ENCODE data around the gene PIAS4. TPM values are rescaled to one million over a fixed set of nuclear protein-coding genes. Genes with fewer than 3 reads are reported as not detected.

PIAS4 gene
- total and polyA plus RNA-seq, 2 experiments from 2014 or later: 6.9 to 16.8 TPM

DNA sequence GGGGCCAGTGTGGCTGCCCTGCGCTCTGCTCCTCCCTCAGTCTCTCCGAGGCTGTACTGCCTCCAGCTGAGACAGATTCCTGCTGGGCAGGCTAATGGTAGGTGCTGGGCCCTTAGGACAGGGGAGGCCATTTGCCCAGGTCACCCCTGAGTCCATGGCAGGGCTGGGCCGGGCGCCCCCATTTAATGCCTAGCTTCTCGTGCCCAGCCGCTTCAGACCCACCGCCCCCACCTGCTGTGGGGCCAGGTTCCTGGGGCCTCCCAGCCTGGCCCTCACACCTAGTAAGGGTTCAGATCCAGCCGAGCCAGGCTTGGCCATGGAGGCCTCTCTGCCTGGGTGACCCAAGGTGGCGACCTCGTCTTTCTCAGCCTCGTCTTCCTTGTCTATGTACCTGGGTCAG, 17.8 kb downstream of the PIAS4 start:
- TF ChIP-seq EZH2phosphoT487 (IDR thresholded peaks at IDR 0.05; ENCODE audit: insufficient read depth, low read depth) (no peak), EZH2 (IDR thresholded peaks at IDR 0.05; ENCODE audit: insufficient read depth, poor library complexity, severe bottlenecking) (no peak)
- 81 to 84% methylated on average over 11 of the region's 11 CpGs for WGBS, 2 experiments (ENCODE audit: low coverage in 1 of 2, low lambda C conversion rate in 2 of 2, missing lambda C conversion rate in 2 of 2)
- H3K36me3 ChIP-seq (ENCODE audit: low read depth): no peaks in the 10 kb centered on the region; the same call in 1 of the 2 replicates
- H3F3A ChIP-seq (ENCODE audit: insufficient read depth): no peaks in the 10 kb centered on the region
- no peak for DNase-seq
- H3K4me2 ChIP-seq (ENCODE audit: unreplicated experiment): no peak overlapping the region
- H2AFZ ChIP-seq: no peak overlapping the region
- in situ Hi-C loops (cut with MboI): no loop called here
- H3K4me1 ChIP-seq (ENCODE audit: insufficient read depth): no peaks in the 10 kb centered on the region
- no peaks in the 10 kb centered on the region for H4K20me1 ChIP-seq (ENCODE audit: insufficient read depth)
- no peak overlapping the region for H3K27ac ChIP-seq
- no peak overlapping the region for H3K9ac ChIP-seq
- peaks cover 31% of the 10 kb centered on the region for H3K79me2 ChIP-seq (ENCODE audit: insufficient read depth)
- no peaks in the 10 kb centered on the region for H3K9me3 ChIP-seq (ENCODE audit: low read depth)
- no peak overlapping the region for H3K4me3 ChIP-seq
- H3K9me2 ChIP-seq (ENCODE audit: insufficient read depth): no peaks in the 10 kb centered on the region
- no peaks in the 10 kb centered on the region for H3K27me3 ChIP-seq (replicated peaks; ENCODE audit: insufficient read depth)

DNA sequence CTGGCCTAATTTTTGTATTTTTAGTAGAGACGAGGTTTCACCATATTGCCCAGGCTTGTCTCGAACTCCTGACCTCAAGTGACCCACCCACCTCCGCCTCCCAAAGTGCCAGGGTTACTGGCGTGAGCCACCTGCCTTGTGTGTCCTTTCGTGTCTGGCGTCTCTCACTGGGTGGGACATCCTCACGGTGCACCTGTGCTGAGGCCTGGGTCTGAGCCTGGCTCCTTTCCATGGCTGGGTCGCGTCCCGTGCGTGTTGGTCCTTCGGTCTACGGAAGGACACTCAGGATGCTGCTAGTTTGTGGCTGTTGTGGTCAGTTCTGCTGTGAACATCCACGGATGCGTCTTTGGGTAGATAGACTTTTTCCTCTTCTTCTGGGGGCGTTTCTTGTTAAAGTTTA, 19.6 kb downstream of the PIAS4 start:
- no peaks in the 10 kb centered on the region; the same call in 1 of the 2 replicates for H3K36me3 ChIP-seq (ENCODE audit: low read depth)
- H3K27me3 ChIP-seq (replicated peaks; ENCODE audit: insufficient read depth): no peaks in the 10 kb centered on the region
- H3K4me3 ChIP-seq: no peak overlapping the region
- no peaks in the 10 kb centered on the region for H3K9me2 ChIP-seq (ENCODE audit: insufficient read depth)
- H3K9me3 ChIP-seq (ENCODE audit: low read depth): no peaks in the 10 kb centered on the region
- H3K79me2 ChIP-seq (ENCODE audit: insufficient read depth): peaks cover 13% of the 10 kb centered on the region; the same call in 1 of the 2 replicates
- TF ChIP-seq EZH2 (IDR thresholded peaks at IDR 0.05; ENCODE audit: insufficient read depth, poor library complexity, severe bottlenecking): no peak
- no peak for TF ChIP-seq EZH2phosphoT487 (IDR thresholded peaks at IDR 0.05; ENCODE audit: insufficient read depth, low read depth)
- H3K9ac ChIP-seq: no peak overlapping the region
- in situ Hi-C loops (cut with MboI): no loop called here
- H3K27ac ChIP-seq: no peak overlapping the region
- H4K20me1 ChIP-seq (ENCODE audit: insufficient read depth): no peaks in the 10 kb centered on the region
- no peak for DNase-seq
- H2AFZ ChIP-seq: no peak overlapping the region
- H3F3A ChIP-seq (ENCODE audit: insufficient read depth): no peaks in the 10 kb centered on the region
- no peak overlapping the region for H3K4me2 ChIP-seq (ENCODE audit: unreplicated experiment)
- WGBS, 2 experiments (ENCODE audit: low coverage in 1 of 2, low lambda C conversion rate in 2 of 2, missing lambda C conversion rate in 2 of 2): 94% methylated on average over 16 of the region's 16 CpGs
- no peaks in the 10 kb centered on the region for H3K4me1 ChIP-seq (ENCODE audit: insufficient read depth)

DNA sequence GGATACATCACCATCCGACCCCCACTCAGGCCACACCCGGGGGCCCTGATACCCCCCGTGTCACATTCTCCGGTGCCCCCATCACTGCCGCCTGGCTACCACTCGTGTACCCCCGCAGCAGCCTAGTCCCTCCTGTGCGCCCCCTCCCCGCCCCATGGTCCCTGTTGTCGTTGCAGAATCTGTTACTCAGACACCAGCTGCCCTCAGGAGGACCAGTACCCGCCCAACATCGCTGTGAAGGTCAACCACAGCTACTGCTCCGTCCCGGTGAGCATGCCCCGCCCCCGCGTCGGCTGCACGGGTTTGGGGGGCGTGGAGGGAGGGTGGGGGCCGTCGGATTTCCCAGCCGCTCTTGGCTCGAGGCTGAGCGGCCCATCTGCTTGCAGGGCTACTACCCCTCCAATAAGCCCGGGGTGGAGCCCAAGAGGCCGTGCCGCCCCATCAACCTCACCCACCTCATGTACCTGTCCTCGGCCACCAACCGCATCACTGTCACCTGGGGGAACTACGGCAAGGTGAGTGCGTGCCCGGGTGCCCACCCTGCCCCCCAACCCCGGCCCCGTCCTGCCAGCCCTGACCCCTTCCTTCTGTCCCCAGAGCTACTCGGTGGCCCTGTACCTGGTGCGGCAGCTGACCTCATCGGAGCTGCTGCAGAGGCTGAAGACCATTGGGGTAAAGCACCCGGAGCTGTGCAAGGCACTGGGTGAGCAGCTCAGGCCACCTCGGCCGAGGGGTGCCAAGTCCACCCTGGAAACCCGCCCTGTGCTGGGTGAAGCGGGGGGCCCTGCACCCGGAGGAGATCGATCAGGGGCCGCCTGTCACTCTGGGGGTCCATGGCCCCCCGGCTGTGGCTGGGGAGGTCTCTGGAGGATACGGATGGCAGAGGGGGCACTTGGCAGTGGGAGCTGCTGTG, 21.1 kb downstream of the PIAS4 start:
- Histone ChIP-seq H3K36me3 (ENCODE audit: low read depth) (no peaks in the 10 kb centered on the region), H3K9me3 (ENCODE audit: low read depth) (no peaks in the 10 kb centered on the region), H3K4me3 (no peak overlapping the region), H2AFZ (no peak overlapping the region), H3K27ac (no peak overlapping the region), H3K9ac (no peak overlapping the region), H3K27me3 (replicated peaks; ENCODE audit: insufficient read depth) (no peaks in the 10 kb centered on the region), H3K79me2 (ENCODE audit: insufficient read depth) (no peaks in the 10 kb centered on the region), H4K20me1 (ENCODE audit: insufficient read depth) (no peaks in the 10 kb centered on the region), H3F3A (ENCODE audit: insufficient read depth) (no peaks in the 10 kb centered on the region), H3K9me2 (ENCODE audit: insufficient read depth) (no peaks in the 10 kb centered on the region), H3K4me2 (ENCODE audit: unreplicated experiment) (no peak overlapping the region), H3K4me1 (ENCODE audit: insufficient read depth) (no peaks in the 10 kb centered on the region)
- TF ChIP-seq EZH2 (IDR thresholded peaks at IDR 0.05; ENCODE audit: insufficient read depth, poor library complexity, severe bottlenecking) (no peak), EZH2phosphoT487 (IDR thresholded peaks at IDR 0.05; ENCODE audit: insufficient read depth, low read depth) (no peak)
- no peak for DNase-seq
- 90 to 100% methylated on average over 17 to 48 of the region's 48 CpGs for WGBS, 2 experiments (ENCODE audit: low coverage in 1 of 2, low lambda C conversion rate in 2 of 2, missing lambda C conversion rate in 2 of 2)
- in situ Hi-C loops (cut with MboI): no loop called here

GRCh38 chr19:4029247-4029614, 21.7 kb downstream of the PIAS4 start:
- H3K27ac ChIP-seq: no peak overlapping the region
- in situ Hi-C loops (cut with MboI): no loop called here
- no peaks in the 10 kb centered on the region for H3K9me3 ChIP-seq (ENCODE audit: low read depth)
- H4K20me1 ChIP-seq (ENCODE audit: insufficient read depth): no peaks in the 10 kb centered on the region
- WGBS, 2 experiments (ENCODE audit: low coverage in 1 of 2, low lambda C conversion rate in 2 of 2, missing lambda C conversion rate in 2 of 2): 86 to 92% methylated on average over 8 to 18 of the region's 18 CpGs
- H3K9me2 ChIP-seq (ENCODE audit: insufficient read depth): no peaks in the 10 kb centered on the region
- no peaks in the 10 kb centered on the region for H3K36me3 ChIP-seq (ENCODE audit: low read depth)
- DNase-seq: no peak
- no peak overlapping the region for H2AFZ ChIP-seq
- H3K9ac ChIP-seq: no peak overlapping the region
- H3K4me3 ChIP-seq: no peak overlapping the region
- H3K27me3 ChIP-seq (replicated peaks; ENCODE audit: insufficient read depth): no peaks in the 10 kb centered on the region
- no peak overlapping the region for H3K4me2 ChIP-seq (ENCODE audit: unreplicated experiment)
- H3K79me2 ChIP-seq (ENCODE audit: insufficient read depth): no peaks in the 10 kb centered on the region
- no peaks in the 10 kb centered on the region for H3K4me1 ChIP-seq (ENCODE audit: insufficient read depth)
- no peak for TF ChIP-seq EZH2phosphoT487 (IDR thresholded peaks at IDR 0.05; ENCODE audit: insufficient read depth, low read depth)
- no peak for TF ChIP-seq EZH2 (IDR thresholded peaks at IDR 0.05; ENCODE audit: insufficient read depth, poor library complexity, severe bottlenecking)
- no peaks in the 10 kb centered on the region for H3F3A ChIP-seq (ENCODE audit: insufficient read depth)
